Pancreas (tissue), 10 donors: ENCODE data around the gene CYYR1. TPM values are rescaled to one million over a fixed set of nuclear protein-coding genes. Genes with fewer than 3 reads are reported as not detected.

Experiments used
- ATAC-seq, 4 donors: fragments of 200-7000 bp; cut with Tn5 transposase; one replicate each; pipeline versions ENCODE4 v1.8.0 to v1.9.1; 2020; ENCODE audit warnings: mild to moderate bottlenecking in 4 of 4, moderate library complexity in 4 of 4
- DNase-seq, 6 donors: peaks; one replicate each; pipeline ENCODE4 v3.0.0-alpha.2; 2020
- FAIRE-seq: peaks from 2 replicates; lab custom pipeline; 2012; peaks lifted over from hg19 to GRCh38; lab: Jason Lieb, UNC
- H3K27ac ChIP-seq, 4 donors: fragments of 200-600 bp; sonication (generic); 1 replicate in 3 of 4; 2 replicates in 1 of 4; pipeline versions ENCODE4 v1.5.0 to v1.8.0; 2020
- H3K27me3 ChIP-seq, 4 donors: fragments of 200-600 bp; one replicate each; pipeline ENCODE4 v1.8.0; 2021
- H3K36me3 ChIP-seq, 3 donors: fragments of 200-600 bp; sonication (generic) in 1 of 3; one replicate each; pipeline versions ENCODE4 v1.5.0 to v1.8.0; 2020 to 2021
- H3K4me1 ChIP-seq, 3 donors: fragments of 200-600 bp; one replicate each; pipeline ENCODE4 v1.8.0; 2021
- H3K4me3 ChIP-seq, 4 donors: fragments of 200-600 bp; sonication (generic) in 2 of 4; one replicate each; pipeline versions ENCODE4 v1.5.0 to v1.8.0; 2020 to 2021
- H3K9me3 ChIP-seq, 4 donors: fragments of 200-600 bp; one replicate each; pipeline ENCODE4 v1.8.0; 2021
- WGBS, 2 donors: extraction: QIAGEN DNeasy Blood & Tissue Kit; methylation state at CpG; one replicate each; pipeline ENCODE4 v1.1.7; 2013; 5-methylcytosine and 5-hydroxymethylcytosine counted together
- intact Hi-C, 3 donors: fragments of 100-400 bp; cut with DNase I; formaldehyde crosslinking; loops; one replicate each; pipeline versions ENCODE4 v1.11.1 to v1.14.2; 2022
- polyA plus RNA-seq, 2 donors: library from polyadenylated mRNA; stranded (reverse); fragments of 200-250 nt; gene quantifications; one replicate each; pipeline ENCODE4 v1.2.3, GENCODE V29; 2013
- total RNA-seq, 6 donors: library from RNA; stranded (reverse); fragmentation: NEBNext Ultra II Directional in 4 of 6; extraction: Animal tissue kit (Norgen Biotek cat#: 25700) in 4 of 6; gene quantifications; one replicate each; pipeline versions ENCODE4 v1.2.1 to v1.2.4, GENCODE V29; 2021 to 2023
- TF ChIP-seq, protein P1 (sequence below), 4 donors: fragments of 200-600 bp; sonication (generic) in 3 of 4; IDR thresholded peaks; one replicate each; pipeline versions ENCODE4 v1.5.0 to v1.8.0; 2021; ENCODE audit warnings: antibody characterized with exemption in 4 of 4
- donor health status: healthy with polysubstance abuse.
- donor health status: DM: no; HTN: no; CAD: no; lungs with moderate emphysema.
- donor health status: DM: no; HTN: no; CAD: no.
- donor health status: control.
- donor health status: control.
- donor health status: Bipolar disorder and iron deficiency.
- donor health status: DM: yes; HTN: yes; CAD: no.
- donor health status: DM: no; HTN: no; CAD: no.
- donor health status: DM: no; HTN: no; CAD: no.
- donor health status: DM: yes; HTN: yes; CAD: no.

Gene CYYR1
- total and polyA plus RNA-seq, 8 donors: 2.2 to 8.1 (median 4.0) TPM

- intact Hi-C loops: no loop called here
Observed at GRCh38 chr21:26597031-26597430, 23.9 kb upstream of the CYYR1 start.

DNA sequence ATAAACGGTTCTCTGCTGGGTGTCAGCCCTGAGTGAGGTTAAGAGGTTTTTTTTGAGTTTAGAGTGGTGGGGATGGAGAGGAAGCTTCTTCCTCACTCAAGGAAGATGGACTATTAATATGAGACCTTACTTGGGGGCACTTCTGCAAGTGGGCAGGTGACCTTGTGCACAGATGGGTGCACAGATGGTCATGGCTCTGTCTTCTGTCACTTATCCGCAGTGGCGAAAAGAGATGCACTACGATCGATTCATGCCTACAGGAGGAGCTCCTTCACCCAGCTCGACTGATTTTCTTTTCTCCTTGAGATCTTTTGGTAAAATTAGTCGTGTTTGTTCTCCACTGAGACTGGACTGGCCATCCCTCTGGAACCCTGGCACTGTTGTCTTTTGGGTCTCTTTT lies 22.9 kb upstream of the CYYR1 start:
- Histone ChIP-seq H3K9me3 (no peaks in the 10 kb centered on the region), H3K27me3 (no peaks in the 10 kb centered on the region), H3K4me1 (no peaks in the 10 kb centered on the region), H3K27ac (no peak overlapping the region), H3K4me3 (no peak overlapping the region), H3K36me3 (no peaks in the 10 kb centered on the region)
- TF ChIP-seq, protein P1, sequence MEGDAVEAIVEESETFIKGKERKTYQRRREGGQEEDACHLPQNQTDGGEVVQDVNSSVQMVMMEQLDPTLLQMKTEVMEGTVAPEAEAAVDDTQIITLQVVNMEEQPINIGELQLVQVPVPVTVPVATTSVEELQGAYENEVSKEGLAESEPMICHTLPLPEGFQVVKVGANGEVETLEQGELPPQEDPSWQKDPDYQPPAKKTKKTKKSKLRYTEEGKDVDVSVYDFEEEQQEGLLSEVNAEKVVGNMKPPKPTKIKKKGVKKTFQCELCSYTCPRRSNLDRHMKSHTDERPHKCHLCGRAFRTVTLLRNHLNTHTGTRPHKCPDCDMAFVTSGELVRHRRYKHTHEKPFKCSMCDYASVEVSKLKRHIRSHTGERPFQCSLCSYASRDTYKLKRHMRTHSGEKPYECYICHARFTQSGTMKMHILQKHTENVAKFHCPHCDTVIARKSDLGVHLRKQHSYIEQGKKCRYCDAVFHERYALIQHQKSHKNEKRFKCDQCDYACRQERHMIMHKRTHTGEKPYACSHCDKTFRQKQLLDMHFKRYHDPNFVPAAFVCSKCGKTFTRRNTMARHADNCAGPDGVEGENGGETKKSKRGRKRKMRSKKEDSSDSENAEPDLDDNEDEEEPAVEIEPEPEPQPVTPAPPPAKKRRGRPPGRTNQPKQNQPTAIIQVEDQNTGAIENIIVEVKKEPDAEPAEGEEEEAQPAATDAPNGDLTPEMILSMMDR (IDR thresholded peaks at IDR 0.05): no peak
- intact Hi-C loops: no loop called here
- DNase-seq (no peak), FAIRE-seq (no peak), ATAC-seq (no peak)
- 74 to 83% methylated on average over 7 of the region's 7 CpGs for WGBS, 2 donors

More at GRCh38 chr21:26597031-26597430, 23.9 kb upstream of the CYYR1 start:
- Histone ChIP-seq H3K36me3 (no peaks in the 10 kb centered on the region), H3K27ac (no peak overlapping the region), H3K27me3 (no peaks in the 10 kb centered on the region), H3K4me3 (no peak overlapping the region), H3K9me3 (no peaks in the 10 kb centered on the region), H3K4me1 (no peaks in the 10 kb centered on the region)
- FAIRE-seq (no peak), DNase-seq (no peak), ATAC-seq (no peak)
- TF ChIP-seq, protein P1 (IDR thresholded peaks at IDR 0.05): no peak
- 59 to 66% methylated on average over 3 of the region's 3 CpGs for WGBS, 2 donors

DNA sequence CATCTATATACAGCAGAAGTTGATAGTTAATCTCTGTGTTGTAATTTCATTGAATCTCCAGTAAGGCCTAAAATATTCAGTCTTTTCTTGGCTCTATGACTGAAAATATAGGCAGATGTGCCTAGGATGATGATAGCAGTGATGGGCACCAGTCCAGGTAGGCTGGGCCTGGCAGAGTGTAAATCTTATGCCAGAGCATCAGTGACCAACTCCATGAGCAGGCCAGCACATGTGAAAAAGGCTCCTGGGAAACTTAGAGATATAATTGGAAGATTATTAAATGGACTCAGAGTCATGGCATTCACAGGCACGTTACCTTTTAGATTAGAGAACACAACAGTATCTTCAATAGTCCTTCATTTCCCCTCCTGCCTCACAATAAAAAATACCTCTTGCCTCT lies 20.7 kb upstream of the CYYR1 start:
- intact Hi-C loops: no loop called here

DNA sequence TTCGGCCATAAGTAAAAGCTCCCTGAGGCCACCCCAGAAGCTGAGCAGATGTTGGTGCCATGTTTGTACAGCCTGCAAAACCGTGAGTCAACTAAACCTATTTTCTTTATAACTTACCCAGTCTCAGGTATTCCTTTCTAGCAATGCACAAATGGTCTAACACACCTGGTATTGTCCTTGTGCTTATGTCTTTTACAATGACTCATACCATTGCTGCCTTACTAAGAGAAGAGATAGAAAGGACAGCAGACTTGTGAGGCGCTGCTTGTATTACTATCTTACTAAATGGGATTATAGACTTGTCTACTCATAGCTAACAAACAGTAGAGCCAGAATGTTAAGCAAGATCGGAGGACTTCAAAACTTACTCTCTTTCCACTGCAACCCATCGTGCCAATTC lies 18.5 kb upstream of the CYYR1 start:
- no peaks in the 10 kb centered on the region for H3K27me3 ChIP-seq
- H3K4me1 ChIP-seq: no peaks in the 10 kb centered on the region
- intact Hi-C loops: no loop called here
- no peak overlapping the region for H3K4me3 ChIP-seq
- no peaks in the 10 kb centered on the region for H3K36me3 ChIP-seq
- DNase-seq (no peak), ATAC-seq (no peak), FAIRE-seq (no peak)
- no peak overlapping the region for H3K27ac ChIP-seq
- TF ChIP-seq, protein P1 (IDR thresholded peaks at IDR 0.05): no peak
- 75 to 86% methylated on average over 5 of the region's 5 CpGs for WGBS, 2 donors
- no peaks in the 10 kb centered on the region for H3K9me3 ChIP-seq

More for the DNA sequence above, 20.7 kb upstream of the CYYR1 start:
- 66 to 79% methylated on average over 1 of the region's 1 CpG for WGBS, 2 donors
- Histone ChIP-seq H3K9me3 (no peaks in the 10 kb centered on the region), H3K27me3 (no peaks in the 10 kb centered on the region), H3K36me3 (no peaks in the 10 kb centered on the region), H3K27ac (no peak overlapping the region), H3K4me1 (no peaks in the 10 kb centered on the region), H3K4me3 (no peak overlapping the region)
- TF ChIP-seq, protein P1 (IDR thresholded peaks at IDR 0.05): no peak
- ATAC-seq: no peak
- DNase-seq: no peak
- no peak for FAIRE-seq

DNA sequence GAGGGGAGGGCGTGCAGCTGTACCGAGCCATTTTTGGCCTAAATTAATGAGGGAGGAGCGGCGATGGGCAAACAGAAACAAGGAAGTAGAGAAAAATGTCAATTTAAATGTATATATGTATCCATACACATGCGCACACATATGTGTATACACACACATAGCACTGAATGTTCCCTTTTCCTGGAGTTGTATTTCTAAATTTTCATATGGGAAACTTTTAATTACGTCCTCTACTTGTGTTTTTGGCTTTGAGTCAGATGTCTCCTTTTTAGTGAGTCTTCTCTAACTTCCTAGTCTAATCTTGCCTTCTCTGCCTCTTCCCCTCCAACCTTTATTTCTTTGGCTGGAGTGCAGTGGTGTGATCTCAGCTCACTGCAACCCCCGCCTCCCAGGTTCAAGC lies 15.4 kb upstream of the CYYR1 start:
- Histone ChIP-seq H3K36me3 (no peaks in the 10 kb centered on the region), H3K4me3 (no peak overlapping the region), H3K9me3 (no peaks in the 10 kb centered on the region), H3K27me3 (no peaks in the 10 kb centered on the region), H3K4me1 (no peaks in the 10 kb centered on the region), H3K27ac (no peak overlapping the region)
- TF ChIP-seq, protein P1 (IDR thresholded peaks at IDR 0.05): no peak
- DNase-seq: no peak
- 72 to 79% methylated on average over 7 of the region's 7 CpGs for WGBS, 2 donors
- no peak for ATAC-seq
- no peak for FAIRE-seq
- intact Hi-C loops: no loop called here
